Natural killer cell treated with Interleukin-12 subunit alpha and Interleukin-12 subunit beta and Interleukin-15 and Interleukin-18, amount 100 ng/mL, for 72 hours (primary cell): ENCODE results near the gene MRPL36. TPM values are rescaled to one million over a fixed set of nuclear protein-coding genes. Genes with fewer than 3 reads are reported as not detected.

Experiments
- ATAC-seq, 2 donors: fragments of 150-1000 bp; cut with Tn5 transposase in 1 of 2; sonication (Bioruptor Pico), chemical (Tn5 transposase) in 1 of 2; 2 replicates each; pipeline ENCODE4 v1.10.0; 2021
- DNase-seq: peaks from one replicate; pipeline ENCODE4 v3.0.0; 2022; ENCODE audit warnings: low spot score
- H3K27ac Mint-ChIP-seq, 2 donors: 1 replicate in 1 of 2; 2 replicates in 1 of 2; pipeline ENCODE4 v1.8.0; 2022; ENCODE audit warnings: mixed read lengths in 2 of 2, mild to moderate bottlenecking in 1 of 2, moderate library complexity in 1 of 2
- H3K27me3 Mint-ChIP-seq, 2 donors: 1 replicate in 1 of 2; 2 replicates in 1 of 2; pipeline ENCODE4 v1.8.0; 2022; ENCODE audit warnings: mixed read lengths in 2 of 2
- H3K36me3 Mint-ChIP-seq: one replicate; pipeline ENCODE4 v1.8.0; 2022; ENCODE audit warnings: mixed read lengths
- H3K4me1 Mint-ChIP-seq, 2 donors: 1 replicate in 1 of 2; 2 replicates in 1 of 2; pipeline ENCODE4 v1.8.0; 2022; ENCODE audit warnings: low read depth in 2 of 2, mixed read lengths in 2 of 2, mild to moderate bottlenecking in 1 of 2
- H3K4me3 Mint-ChIP-seq: one replicate; pipeline ENCODE4 v1.8.0; 2022; ENCODE audit warnings: mixed read lengths
- H3K9me3 Mint-ChIP-seq: 2 replicates; pipeline ENCODE4 v1.8.0; 2022; ENCODE audit warnings: mixed read lengths
- total RNA-seq, 2 donors: library from RNA; stranded (reverse); gene quantifications; one replicate each; pipeline ENCODE4 v1.2.3, GENCODE V29; 2022

MRPL36 gene
- total RNA-seq, 2 donors from 2014 or later, result 45.3 to 62.7 TPM

DNA sequence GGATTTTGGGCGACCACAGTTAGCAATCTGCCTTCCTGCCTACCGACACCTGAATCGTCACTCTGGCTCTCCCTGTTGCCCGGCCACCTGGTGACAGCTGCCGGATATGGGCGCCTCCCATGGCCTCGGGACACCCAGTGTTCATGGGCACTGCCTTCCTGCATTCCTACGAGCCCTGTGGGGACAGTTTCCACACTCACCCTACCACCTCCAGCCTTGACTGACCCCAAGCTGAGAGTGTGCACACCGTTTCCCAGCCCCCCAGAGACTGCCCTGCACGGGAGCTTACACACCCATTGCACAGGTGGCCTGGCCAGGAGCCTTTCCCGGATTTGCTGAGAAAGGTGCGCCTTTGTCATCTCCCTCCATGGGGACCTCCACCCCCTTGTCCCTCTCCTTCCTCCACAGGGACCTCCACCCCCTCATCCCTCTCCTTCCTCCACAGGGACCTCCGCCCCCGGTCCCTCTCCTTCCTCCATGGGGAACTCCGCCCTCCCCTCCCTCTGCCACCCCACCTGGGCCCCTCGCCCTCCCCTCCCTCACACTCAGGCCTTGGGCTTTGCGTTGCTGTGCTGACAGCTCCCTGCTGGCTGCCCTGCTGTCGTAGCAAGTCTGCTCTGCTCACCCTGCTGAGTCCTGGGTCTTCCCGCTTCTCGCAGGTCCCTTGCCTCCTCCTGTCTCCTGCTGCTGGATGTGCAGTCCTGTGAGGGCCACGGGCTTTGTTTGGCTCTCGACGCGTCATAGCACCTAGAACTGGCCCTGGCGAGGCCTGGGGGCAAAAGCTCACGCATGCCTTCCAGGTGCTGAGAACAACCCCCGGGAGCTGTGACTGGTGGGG, 48.4 kb downstream of the MRPL36 start:
- DNase-seq (no peak), ATAC-seq (peak in 1 of 2 donors; percentile 22)
- Mint-ChIP-seq H3K4me3 (no peak overlapping the region), H3K27me3 (no peaks in the 10 kb centered on the region), H3K27ac (no peak overlapping the region), H3K9me3 (no peaks in the 10 kb centered on the region), H3K4me1 (no peaks in the 10 kb centered on the region), H3K36me3 (no peaks in the 10 kb centered on the region)

DNA sequence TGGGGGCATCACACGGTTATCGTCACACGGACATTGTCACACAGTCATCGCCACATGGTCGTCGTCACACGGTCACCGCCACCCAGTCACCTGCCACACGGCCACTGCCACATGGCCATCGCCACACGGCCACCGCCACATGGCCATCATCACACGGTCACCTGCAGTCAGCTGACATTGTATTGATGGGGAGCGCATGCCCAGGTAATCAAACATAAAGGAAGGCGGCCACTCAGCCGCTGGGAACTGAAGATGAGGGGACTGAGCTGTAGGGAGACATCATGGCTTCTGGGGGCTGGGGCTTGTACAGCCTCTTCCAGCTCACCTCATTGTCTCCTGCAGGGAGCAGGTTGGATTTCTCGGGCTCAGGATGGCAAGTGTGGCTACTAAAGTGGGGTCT, 49.2 kb downstream of the MRPL36 start:
- no peak for DNase-seq
- no peak for ATAC-seq
- no peaks in the 10 kb centered on the region for H3K4me1 Mint-ChIP-seq
- no peaks in the 10 kb centered on the region for H3K36me3 Mint-ChIP-seq
- H3K27me3 Mint-ChIP-seq, result no peaks in the 10 kb centered on the region
- no peak overlapping the region for H3K27ac Mint-ChIP-seq
- no peak overlapping the region for H3K4me3 Mint-ChIP-seq
- H3K9me3 Mint-ChIP-seq, result no peaks in the 10 kb centered on the region

DNA sequence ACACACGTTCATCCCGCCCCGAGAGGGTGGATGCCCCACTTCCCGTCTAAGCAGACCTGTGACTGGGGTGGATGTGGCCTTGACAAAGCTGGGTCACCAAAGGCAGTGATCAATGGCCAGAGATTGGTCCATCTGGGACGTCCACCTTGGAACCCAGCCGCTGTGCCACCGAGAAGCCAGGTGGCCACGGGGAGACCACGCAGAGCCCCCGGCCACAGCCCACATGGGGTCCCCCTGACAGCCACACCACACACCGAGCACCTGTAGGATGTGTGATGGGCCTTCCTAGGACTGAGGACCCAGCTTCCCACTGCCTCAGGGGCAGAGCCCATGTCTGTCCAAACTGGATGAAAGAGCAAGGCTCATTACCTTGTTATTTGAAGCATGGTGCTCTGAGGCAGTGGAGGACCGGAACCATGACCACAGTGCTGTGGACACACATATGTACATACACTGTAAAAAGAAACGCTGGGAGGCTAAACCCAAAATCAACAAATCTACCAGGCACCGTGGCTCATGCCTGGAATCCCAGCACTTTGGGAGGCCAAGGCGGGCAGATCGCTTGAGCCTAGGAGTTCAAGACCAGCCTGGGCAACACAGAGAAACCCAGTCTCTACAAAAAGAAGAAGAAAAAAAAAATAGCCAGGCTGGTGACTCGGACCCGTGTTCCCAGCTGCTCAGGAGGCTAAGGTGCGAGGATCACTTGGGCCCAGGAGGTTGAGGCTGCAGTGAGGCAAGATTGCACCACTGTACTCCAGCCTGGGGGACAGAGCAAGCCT, 50.1 kb downstream of the MRPL36 start:
- Mint-ChIP-seq H3K4me3 (no peak overlapping the region), H3K36me3 (no peaks in the 10 kb centered on the region), H3K4me1 (no peaks in the 10 kb centered on the region), H3K27me3 (no peaks in the 10 kb centered on the region), H3K9me3 (no peaks in the 10 kb centered on the region), H3K27ac (no peak overlapping the region)
- DNase-seq (no peak), ATAC-seq (no peak)

DNA sequence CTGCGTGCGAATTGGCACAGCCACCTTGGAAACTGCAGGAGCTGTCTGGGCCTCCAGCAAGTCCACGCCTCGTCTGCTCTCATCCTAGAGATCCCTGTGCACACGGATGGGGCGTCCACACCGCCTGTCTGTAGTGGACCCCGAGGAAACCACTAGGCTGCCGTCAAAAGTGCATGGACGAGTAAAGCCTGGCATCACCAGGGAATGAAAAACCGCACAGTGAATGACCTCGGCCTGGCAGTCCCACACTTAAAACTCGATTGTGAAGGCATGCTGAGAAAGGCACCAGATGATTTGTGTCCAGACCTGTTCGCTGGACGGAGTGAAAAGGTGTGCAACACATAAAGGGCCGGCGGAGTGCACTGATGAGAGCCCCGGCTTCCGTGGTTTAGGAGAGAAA, 50.8 kb downstream of the MRPL36 start:
- no peaks in the 10 kb centered on the region for H3K27me3 Mint-ChIP-seq
- ATAC-seq (no peak), DNase-seq (no peak)
- no peaks in the 10 kb centered on the region for H3K9me3 Mint-ChIP-seq
- no peaks in the 10 kb centered on the region for H3K36me3 Mint-ChIP-seq
- H3K27ac Mint-ChIP-seq, result no peak overlapping the region
- no peak overlapping the region for H3K4me3 Mint-ChIP-seq
- no peaks in the 10 kb centered on the region for H3K4me1 Mint-ChIP-seq

Other genes with a start within 250 kb of the MRPL36 start
- gene NDUFS6, start 1.6 kb upstream of the MRPL36 start, total RNA-seq, result 10 to 100 TPM; 25.3 to 35.5 TPM
- gene IRX4, start 83.1 kb upstream of the MRPL36 start, total RNA-seq, result not detected